ENCODE data around the gene PSMA7. TPM values are rescaled to one million over a fixed set of nuclear protein-coding genes. Genes with fewer than 3 reads are reported as not detected.

The PSMA7 gene
- total RNA-seq, 1 experiment from 2014 or later = 332 TPM

- Histone ChIP-seq H3K56ac (ENCODE audit: insufficient read length, low read depth, low read length) (no peak overlapping the region), H4K20me1 (ENCODE audit: control insufficient read depth, insufficient read depth, insufficient read length) (no peaks in the 10 kb centered on the region), H3K27ac (ENCODE audit: insufficient read length, low read depth, low read length) (no peak overlapping the region), H2BK20ac (ENCODE audit: low read depth, low read length, poor library complexity, severe bottlenecking) (no peak overlapping the region), H3K27me3 (ENCODE audit: insufficient read depth, low read length) (no peaks in the 10 kb centered on the region), H2BK5ac (ENCODE audit: insufficient read length, low read length) (no peak overlapping the region), H3K9me3 (ENCODE audit: control insufficient read depth, low read depth, low read length) (no peaks in the 10 kb centered on the region), H3K23me2 (ENCODE audit: insufficient read length, low read depth, low read length, poor library complexity, severe bottlenecking) (no peaks in the 10 kb centered on the region), H4K91ac (ENCODE audit: insufficient read length, low read depth, low read length) (no peak overlapping the region), H3K4ac (ENCODE audit: low read depth, low read length) (no peak overlapping the region), H2BK120ac (ENCODE audit: low read depth, low read length, poor library complexity, severe bottlenecking) (no peak overlapping the region), H3K79me1 (ENCODE audit: insufficient read depth, low read depth, low read length, poor library complexity, severe bottlenecking) (no peaks in the 10 kb centered on the region), H3K79me2 (ENCODE audit: insufficient read depth, low read length) (no peaks in the 10 kb centered on the region), H2BK12ac (ENCODE audit: insufficient read length, low read depth, low read length) (no peak overlapping the region), H3T11ph (ENCODE audit: low read length) (no peak overlapping the region), H3K18ac (ENCODE audit: insufficient read length, low read depth, low read length) (no peak overlapping the region), H2AK5ac (ENCODE audit: insufficient read length, low read length) (no peak overlapping the region), H2BK15ac (ENCODE audit: low read depth, low read length) (no peak overlapping the region), H3K9ac (ENCODE audit: extremely low read depth, insufficient read length, low read length) (no peak overlapping the region), H4K5ac (ENCODE audit: insufficient read length, low read depth, low read length) (no peak overlapping the region), H4K8ac (replicated peaks; ENCODE audit: insufficient read length, low read depth, low read length) (no peak overlapping the region), H3K23ac (ENCODE audit: insufficient read length, low read depth, low read length) (no peak overlapping the region), H3K4me2 (ENCODE audit: insufficient read depth, insufficient read length, low read length) (peak overlapping the region; percentile 47), H2AFZ (ENCODE audit: low read length) (no peak overlapping the region), H3K4me1 (ENCODE audit: insufficient read depth, low read length) (no peaks in the 10 kb centered on the region), H3K14ac (ENCODE audit: insufficient read depth, low read length) (peak overlapping the region; percentile 4; the same call in 1 of the 2 replicates)
- peak; percentile 65 for DNase-seq
- Mint-ChIP-seq H3K4me1 (peaks cover 14 to 35% of the 10 kb centered on the region in 2 experiments), H3K27me3 (ENCODE audit: low read depth) (peaks cover 12% of the 10 kb centered on the region), H3K27ac (peak overlapping the region in 2 of 3 experiments; percentile 36 to 76; a peak in 4 of 7 replicates), H3K36me3 (ENCODE audit: insufficient read depth in 1 of 3, low read depth in 3 of 3) (peaks cover 0 to 4% (median 3%) of the 10 kb centered on the region in 3 experiments; a peak in 4 of 7 replicates), H3K9me3 (peaks cover 11 to 12% of the 10 kb centered on the region in 2 experiments), H3K4me3 (0 out of 5 replicates have a peak overlapping the region, but pooled peaks of 1 of the 2 experiments have one; percentile 12)
- no CpG with 5 or more reads among the region's 8 CpGs for WGBS (ENCODE audit: extremely low coverage, insufficient read length, low lambda C conversion rate)
- no peak for TF ChIP-seq CTCF (conservative IDR thresholded peaks at IDR 0.05)
Observed at GRCh38 chr20:62114894-62115293, 28.3 kb downstream of the PSMA7 start.
